H9 (cell line): Measurements from ENCODE around the gene FUNDC2. TPM values are rescaled to one million over a fixed set of nuclear protein-coding genes. Genes with fewer than 3 reads are reported as not detected.

Source experiments
- DNase-seq: peaks from one replicate; pipeline ENCODE4 v3.0.0-alpha.2; 2017
- H2AFZ ChIP-seq: one replicate; pipeline ENCODE4 v1.6.1; 2013; ENCODE audit warnings: mild to moderate bottlenecking, low read length, control low read depth, moderate library complexity
- H2AK5ac ChIP-seq: 2 replicates; pipeline ENCODE4 v1.6.1; 2013; ENCODE audit warnings: low read length, control low read depth, mixed read lengths; ENCODE audit not compliant: insufficient read length
- H2BK120ac ChIP-seq: one replicate; pipeline ENCODE4 v1.6.1; 2013; ENCODE audit warnings: low read depth, mild to moderate bottlenecking, low read length, control low read depth, inconsistent platforms; ENCODE audit not compliant: poor library complexity, severe bottlenecking
- H2BK12ac ChIP-seq: 2 replicates; pipeline ENCODE4 v1.6.1; 2013; ENCODE audit warnings: low read length, control low read depth, mixed read lengths, low read depth; ENCODE audit not compliant: insufficient read length
- H2BK15ac ChIP-seq: 2 replicates; pipeline ENCODE4 v1.6.1; 2013; ENCODE audit warnings: low read depth, low read length, control low read depth
- H2BK20ac ChIP-seq: one replicate; pipeline ENCODE4 v1.6.1; 2013; ENCODE audit warnings: low read depth, mild to moderate bottlenecking, low read length, control low read depth, inconsistent platforms; ENCODE audit not compliant: poor library complexity, severe bottlenecking
- H2BK5ac ChIP-seq: 2 replicates; pipeline ENCODE4 v1.6.1; 2013; ENCODE audit warnings: low read length, control low read depth, mixed read lengths; ENCODE audit not compliant: insufficient read length
- H3K14ac ChIP-seq: 2 replicates; pipeline ENCODE4 v1.6.1; 2013; ENCODE audit warnings: low read length, control low read depth; ENCODE audit not compliant: insufficient read depth
- H3K18ac ChIP-seq: 2 replicates; pipeline ENCODE4 v1.6.1; 2013; ENCODE audit warnings: low read depth, mild to moderate bottlenecking, mixed read lengths, low read length, control low read depth; ENCODE audit not compliant: insufficient read length
- H3K23ac ChIP-seq: 2 replicates; pipeline ENCODE4 v1.6.1; 2013; ENCODE audit warnings: low read length, control low read depth, mixed read lengths, low read depth; ENCODE audit not compliant: insufficient read length
- H3K23me2 ChIP-seq: 2 replicates; pipeline ENCODE4 v1.6.1; 2013; ENCODE audit warnings: low read depth, mild to moderate bottlenecking, mixed read lengths, low read length, control low read depth; ENCODE audit not compliant: insufficient read length, poor library complexity, severe bottlenecking
- H3K27ac ChIP-seq: 2 replicates; pipeline ENCODE4 v1.5.1; 2013; ENCODE audit warnings: low read length, control low read depth, mixed read lengths, low read depth; ENCODE audit not compliant: insufficient read length
- H3K27me3 ChIP-seq: 2 replicates; pipeline ENCODE4 v1.6.1; 2013; ENCODE audit warnings: low read length, control low read depth, inconsistent platforms; ENCODE audit not compliant: insufficient read depth
- H3K4ac ChIP-seq: 2 replicates; pipeline ENCODE4 v1.6.1; 2013; ENCODE audit warnings: low read depth, mild to moderate bottlenecking, control low read depth, inconsistent platforms, low read length, moderate library complexity
- H3K4me1 ChIP-seq: 2 replicates; pipeline ENCODE4 v1.6.1; 2013; ENCODE audit warnings: low read length, control low read depth, inconsistent platforms; ENCODE audit not compliant: insufficient read depth
- H3K4me2 ChIP-seq: 2 replicates; pipeline ENCODE4 v1.6.1; 2013; ENCODE audit warnings: low read length, control low read depth, mixed read lengths; ENCODE audit not compliant: insufficient read length, insufficient read depth
- H3K56ac ChIP-seq: 2 replicates; pipeline ENCODE4 v1.6.1; 2013; ENCODE audit warnings: low read depth, mild to moderate bottlenecking, mixed read lengths, low read length, control low read depth; ENCODE audit not compliant: insufficient read length
- H3K79me1 ChIP-seq: 2 replicates; pipeline ENCODE4 v1.6.1; 2013; ENCODE audit warnings: low read depth, mild to moderate bottlenecking, moderate library complexity, low read length, control low read depth, inconsistent platforms; ENCODE audit not compliant: insufficient read depth, poor library complexity, severe bottlenecking
- H3K79me2 ChIP-seq: 2 replicates; pipeline ENCODE4 v1.6.1; 2013; ENCODE audit warnings: low read length, control low read depth, inconsistent platforms; ENCODE audit not compliant: insufficient read depth
- H3K9ac ChIP-seq: 2 replicates; pipeline ENCODE4 v1.6.1; 2013; ENCODE audit warnings: low read length, control low read depth, mixed read lengths; ENCODE audit not compliant: insufficient read length; ENCODE audit errors: extremely low read depth
- H3K9me3 ChIP-seq: one replicate; pipeline ENCODE4 v1.6.1; 2013; ENCODE audit warnings: low read depth, low read length, inconsistent platforms; ENCODE audit not compliant: control insufficient read depth
- H3T11ph ChIP-seq: one replicate; pipeline ENCODE4 v1.6.1; 2013; ENCODE audit warnings: mild to moderate bottlenecking, low read length, control low read depth, inconsistent platforms
- H4K20me1 ChIP-seq: one replicate; pipeline ENCODE4 v1.6.1; 2013; ENCODE audit not compliant: control insufficient read depth, insufficient read length, insufficient read depth
- H4K5ac ChIP-seq: 2 replicates; pipeline ENCODE4 v1.6.1; 2013; ENCODE audit warnings: low read depth, mild to moderate bottlenecking, mixed read lengths, low read length, control low read depth; ENCODE audit not compliant: insufficient read length
- H4K8ac ChIP-seq: replicated peaks from 2 replicates; pipeline ENCODE4 v1.6.1; 2013; ENCODE audit warnings: low read length, control low read depth, mixed read lengths, low read depth; ENCODE audit not compliant: insufficient read length
- H4K91ac ChIP-seq: 2 replicates; pipeline ENCODE4 v1.6.1; 2013; ENCODE audit warnings: low read depth, mild to moderate bottlenecking, moderate library complexity, mixed read lengths, low read length, control low read depth; ENCODE audit not compliant: insufficient read length
- H3K27ac Mint-ChIP-seq, 3 experiments: 2 replicates in 2 of 3; 3 replicates in 1 of 3; pipeline ENCODE4 v1.8.0; 2020 to 2021; ENCODE audit warnings: mixed read lengths in 3 of 3, mild to moderate bottlenecking in 1 of 3, moderate library complexity in 1 of 3
- H3K27me3 Mint-ChIP-seq: 2 replicates; pipeline ENCODE4 v1.8.0; 2021; ENCODE audit warnings: low read depth, mild to moderate bottlenecking, moderate library complexity, mixed read lengths
- H3K36me3 Mint-ChIP-seq, 3 experiments: 2 replicates in 2 of 3; 3 replicates in 1 of 3; pipeline ENCODE4 v1.8.0; 2020 to 2021; ENCODE audit warnings: low read depth in 3 of 3, mixed read lengths in 3 of 3; ENCODE audit not compliant: insufficient read depth in 1 of 3
- H3K4me1 Mint-ChIP-seq, 2 experiments: 2 replicates each; pipeline ENCODE4 v1.8.0; 2020; ENCODE audit warnings: mixed read lengths in 2 of 2
- H3K4me3 Mint-ChIP-seq, 2 experiments: 2 replicates in 1 of 2; 3 replicates in 1 of 2; pipeline ENCODE4 v1.8.0; 2020 to 2021; ENCODE audit warnings: mild to moderate bottlenecking in 2 of 2, mixed read lengths in 2 of 2, moderate library complexity in 1 of 2
- H3K9me3 Mint-ChIP-seq, 2 experiments: 2 replicates in 1 of 2; 3 replicates in 1 of 2; pipeline ENCODE4 v1.8.0; 2020; ENCODE audit warnings: mild to moderate bottlenecking in 2 of 2, mixed read lengths in 2 of 2, moderate library complexity in 1 of 2
- WGBS: extraction: QIAGEN DNeasy Blood & Tissue Kit; methylation state at CpG from one replicate; pipeline ENCODE4 v1.1.7; 2013; ENCODE audit warnings: missing lambda C conversion rate, low lambda C conversion rate, mixed read lengths; ENCODE audit not compliant: insufficient read length; ENCODE audit errors: extremely low coverage; 5-methylcytosine and 5-hydroxymethylcytosine counted together
- total RNA-seq: library from RNA; stranded (reverse); gene quantifications from 2 replicates; pipeline ENCODE4 v1.2.1, GENCODE V29; 2021
- TF ChIP-seq, protein P1 (sequence below): fragments of 200-600 bp; sonication (generic); conservative IDR thresholded peaks from 3 replicates; pipeline ENCODE4 v1.8.0; 2021; ENCODE audit warnings: antibody characterized with exemption, mild to moderate bottlenecking

FUNDC2 gene
- total RNA-seq, 1 experiment from 2014 or later: 62.1 TPM

DNA sequence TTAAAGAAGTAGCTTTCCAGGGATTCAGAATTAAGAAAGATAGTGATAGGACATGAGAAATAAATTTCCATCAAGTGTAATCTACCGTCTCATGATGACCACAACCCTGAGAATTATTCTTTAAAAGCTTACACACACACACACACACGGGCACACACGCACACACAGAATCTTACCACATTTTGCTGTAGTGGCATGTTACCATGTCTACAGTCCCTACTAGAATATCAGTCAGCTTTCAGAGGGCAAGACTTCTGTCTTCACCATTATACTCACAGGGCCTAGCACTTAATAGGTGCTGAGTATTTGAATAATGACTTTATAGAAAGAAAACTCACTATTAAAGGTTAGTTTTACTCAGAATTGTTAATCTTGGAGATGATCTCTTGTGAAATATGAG is 28.9 kb downstream of the FUNDC2 start:
- Mint-ChIP-seq H3K4me3 (no peak overlapping the region), H3K27ac (no peak overlapping the region), H3K36me3 (peaks cover 4 to 26% (median 12%) of the 10 kb centered on the region in 3 experiments; a peak in 4 of 7 replicates), H3K9me3 (peaks cover 54 to 67% of the 10 kb centered on the region in 2 experiments), H3K27me3 (peaks cover 2% of the 10 kb centered on the region; the same call in 1 of the 2 replicates), H3K4me1 (0 out of 4 replicates have a peak, but pooled peaks cover 0 to 4% of the 10 kb centered on the region in 2 experiments)
- H4K5ac ChIP-seq: no peak overlapping the region
- no peak overlapping the region for H3K56ac ChIP-seq
- H3K4me1 ChIP-seq: no peaks in the 10 kb centered on the region
- WGBS: no CpG with 5 or more reads among the region's 3 CpGs
- H3K27me3 ChIP-seq: no peaks in the 10 kb centered on the region
- H3K4me2 ChIP-seq: no peak overlapping the region
- H2BK15ac ChIP-seq: no peak overlapping the region
- TF ChIP-seq, protein P1, sequence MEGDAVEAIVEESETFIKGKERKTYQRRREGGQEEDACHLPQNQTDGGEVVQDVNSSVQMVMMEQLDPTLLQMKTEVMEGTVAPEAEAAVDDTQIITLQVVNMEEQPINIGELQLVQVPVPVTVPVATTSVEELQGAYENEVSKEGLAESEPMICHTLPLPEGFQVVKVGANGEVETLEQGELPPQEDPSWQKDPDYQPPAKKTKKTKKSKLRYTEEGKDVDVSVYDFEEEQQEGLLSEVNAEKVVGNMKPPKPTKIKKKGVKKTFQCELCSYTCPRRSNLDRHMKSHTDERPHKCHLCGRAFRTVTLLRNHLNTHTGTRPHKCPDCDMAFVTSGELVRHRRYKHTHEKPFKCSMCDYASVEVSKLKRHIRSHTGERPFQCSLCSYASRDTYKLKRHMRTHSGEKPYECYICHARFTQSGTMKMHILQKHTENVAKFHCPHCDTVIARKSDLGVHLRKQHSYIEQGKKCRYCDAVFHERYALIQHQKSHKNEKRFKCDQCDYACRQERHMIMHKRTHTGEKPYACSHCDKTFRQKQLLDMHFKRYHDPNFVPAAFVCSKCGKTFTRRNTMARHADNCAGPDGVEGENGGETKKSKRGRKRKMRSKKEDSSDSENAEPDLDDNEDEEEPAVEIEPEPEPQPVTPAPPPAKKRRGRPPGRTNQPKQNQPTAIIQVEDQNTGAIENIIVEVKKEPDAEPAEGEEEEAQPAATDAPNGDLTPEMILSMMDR: no peak
- no peak overlapping the region for H3K27ac ChIP-seq
- no peak overlapping the region for H2BK12ac ChIP-seq
- H2BK120ac ChIP-seq: no peak overlapping the region
- H2BK5ac ChIP-seq: no peak overlapping the region
- no peaks in the 10 kb centered on the region for H3K23me2 ChIP-seq
- H4K8ac ChIP-seq: no peak overlapping the region
- H3K23ac ChIP-seq: no peak overlapping the region
- no peaks in the 10 kb centered on the region for H4K20me1 ChIP-seq
- H3K79me2 ChIP-seq: no peaks in the 10 kb centered on the region
- H3K18ac ChIP-seq: no peak overlapping the region
- no peak overlapping the region for H2BK20ac ChIP-seq
- no peak overlapping the region for H2AFZ ChIP-seq
- no peaks in the 10 kb centered on the region for H3K79me1 ChIP-seq
- no peak for DNase-seq
- H2AK5ac ChIP-seq: no peak overlapping the region
- no peak overlapping the region for H3K4ac ChIP-seq
- H4K91ac ChIP-seq: no peak overlapping the region
- no peak overlapping the region for H3K14ac ChIP-seq
- peaks cover 23% of the 10 kb centered on the region for H3K9me3 ChIP-seq
- no peak overlapping the region for H3K9ac ChIP-seq
- no peak overlapping the region for H3T11ph ChIP-seq
